ENCODE results near the gene PRKAR2B. TPM values are rescaled to one million over a fixed set of nuclear protein-coding genes. Genes with fewer than 3 reads are reported as not detected.

The PRKAR2B gene
- total RNA-seq, 1 experiment from 2014 or later = 15.1 TPM

DNA sequence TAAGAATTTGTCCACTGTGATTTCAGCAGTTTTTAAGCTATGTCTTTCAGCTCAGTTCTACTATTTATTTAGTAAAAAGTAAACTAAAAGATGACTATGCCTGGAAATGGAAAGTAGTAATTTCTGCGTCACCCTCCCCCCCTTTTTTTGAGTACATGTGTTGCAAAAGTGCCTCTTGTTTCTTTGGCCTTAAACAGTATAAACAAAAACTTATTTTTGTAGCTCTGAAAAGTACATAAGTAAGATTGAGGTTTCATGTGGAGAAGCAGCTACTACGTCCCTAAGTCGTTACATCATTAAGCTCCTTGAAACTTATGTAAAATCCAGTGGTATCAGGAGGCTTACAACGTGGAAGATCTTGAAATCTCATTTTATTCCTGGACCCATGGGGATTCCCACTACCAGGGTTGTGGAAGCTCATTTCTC is 78.0 kb downstream of the PRKAR2B start:
- no peak for TF ChIP-seq SP1 (IDR thresholded peaks at IDR 0.05; ENCODE audit: low read depth)
- no TSS peak for BruUV-seq (replicated peaks)
- no peak for DNase-seq (ENCODE audit: low read depth, low spot score)

GRCh38 chr7:107123392-107123791 is 78.9 kb downstream of the PRKAR2B start:
- Histone ChIP-seq H3K4me3 (replicated peaks in 1 of 2; ENCODE audit: low read depth in 1 of 2, low read length in 2 of 2) (no peak overlapping the region), H3K79me2 (ENCODE audit: insufficient read depth, low read length) (no peaks in the 10 kb centered on the region), H3K27ac (ENCODE audit: low read depth, low read length) (no peak overlapping the region), H3K4me1 (ENCODE audit: control insufficient read depth in 1 of 2, insufficient read depth in 2 of 2, low read length in 2 of 2) (no peaks in the 10 kb centered on the region), H4K20me1 (ENCODE audit: insufficient read depth) (no peaks in the 10 kb centered on the region), H3K9ac (ENCODE audit: low read length) (no peak overlapping the region), H3K36me3 (ENCODE audit: control insufficient read depth in 1 of 2, insufficient read depth in 2 of 2, low read length in 2 of 2) (no peaks in the 10 kb centered on the region), H3K9me2 (ENCODE audit: insufficient read depth) (no peaks in the 10 kb centered on the region), H3K9me3 (ENCODE audit: control insufficient read depth in 1 of 2, insufficient read depth in 1 of 2, low read depth in 1 of 2, low read length in 2 of 2) (no peaks in the 10 kb centered on the region), H3K27me3 (ENCODE audit: insufficient read depth, low read length) (no peaks in the 10 kb centered on the region), H2AFZ (ENCODE audit: low read depth, low read length, poor library complexity, severe bottlenecking) (no peak overlapping the region), H3K4me2 (ENCODE audit: low read length) (no peak overlapping the region)
- POLR2A ChIA-PET = no interaction called here
- RAD21 ChIA-PET (ENCODE audit: low non-redundant PET in 1 of 2, low total read pairs in 2 of 2, uncharacterized antibody in 2 of 2, unreplicated experiment in 2 of 2) = no interaction called here
- no TSS peak for BruUV-seq (replicated peaks)
- CTCF ChIA-PET = no interaction called here
- DNase-seq (ENCODE audit: low read depth, low spot score) (no peak), ATAC-seq (no peak)
- intact Hi-C loops (cut with micrococcal nuclease) = no loop called here
- TF ChIP-seq EGR1 (IDR thresholded peaks at IDR 0.05; ENCODE audit: low read depth) (no peak), SIN3A (IDR thresholded peaks at IDR 0.05; ENCODE audit: low read depth) (no peak), ZFX (IDR thresholded peaks at IDR 0.05) (no peak), POLR2A (IDR thresholded peaks at IDR 0.05; ENCODE audit: borderline replicate concordance, extremely low read depth, insufficient read depth, insufficient read length) (no peak), CTCF (IDR thresholded peaks at IDR 0.05 in 2 of 3, conservative IDR thresholded peaks at IDR 0.05 in 1 of 3; ENCODE audit: borderline replicate concordance in 1 of 3, insufficient read depth in 1 of 3, low read depth in 2 of 3, low read length in 2 of 3) (no peak)

More for the DNA sequence above, 78.0 kb downstream of the PRKAR2B start:
- Histone ChIP-seq H3K4me3 (replicated peaks in 1 of 2; ENCODE audit: low read depth in 1 of 2, low read length in 2 of 2) (no peak overlapping the region), H3K27me3 (ENCODE audit: insufficient read depth, low read length) (no peaks in the 10 kb centered on the region), H3K9ac (ENCODE audit: low read length) (no peak overlapping the region), H3K9me3 (ENCODE audit: control insufficient read depth in 1 of 2, insufficient read depth in 1 of 2, low read depth in 1 of 2, low read length in 2 of 2) (no peaks in the 10 kb centered on the region), H3K36me3 (ENCODE audit: control insufficient read depth in 1 of 2, insufficient read depth in 2 of 2, low read length in 2 of 2) (no peaks in the 10 kb centered on the region), H3K27ac (ENCODE audit: low read depth, low read length) (no peak overlapping the region), H3K4me2 (ENCODE audit: low read length) (no peak overlapping the region), H2AFZ (ENCODE audit: low read depth, low read length, poor library complexity, severe bottlenecking) (no peak overlapping the region), H4K20me1 (ENCODE audit: insufficient read depth) (no peaks in the 10 kb centered on the region), H3K4me1 (ENCODE audit: control insufficient read depth in 1 of 2, insufficient read depth in 2 of 2, low read length in 2 of 2) (no peaks in the 10 kb centered on the region), H3K79me2 (ENCODE audit: insufficient read depth, low read length) (no peaks in the 10 kb centered on the region), H3K9me2 (ENCODE audit: insufficient read depth) (no peaks in the 10 kb centered on the region)
- ChIA-PET CTCF (no interaction called here), POLR2A (no interaction called here), RAD21 (ENCODE audit: low non-redundant PET in 1 of 2, low total read pairs in 2 of 2, uncharacterized antibody in 2 of 2, unreplicated experiment in 2 of 2) (no interaction called here)
- intact Hi-C loops (cut with micrococcal nuclease) = no loop called here
- no peak for ATAC-seq
